MCF 10A (cell line): ENCODE results near the gene ERBB2. TPM values are rescaled to one million over a fixed set of nuclear protein-coding genes. Genes with fewer than 3 reads are reported as not detected.
A peak's percentile ranks its signal among the peaks of the same experiment; 100 is the strongest.

Source experiments
- BruUV-seq: library from RNA; stranded (reverse); fragments of 400-500 nt; replicated peaks from 2 replicates; lab custom pipeline; 2021; lab: Mats Ljungman, UMichigan
- CTCF ChIA-PET: fragments of 300-600 bp; sonication (Branson Sonifier 250); formaldehyde crosslinking; extraction: SDS; loops from one replicate; lab custom pipeline; 2021; ENCODE audit warnings: antibody characterized with exemption, inconsistent platforms; lab: Yijun Ruan, JAX
- POLR2A ChIA-PET: fragments of 300-600, 350-650 bp; sonication (Branson Sonifier 250); formaldehyde crosslinking; extraction: SDS; loops from one replicate; lab custom pipeline; 2020; ENCODE audit warnings: antibody characterized with exemption, inconsistent platforms; lab: Yijun Ruan, JAX
- DNase-seq: peaks from one replicate; pipeline ENCODE4 v3.0.0-alpha.2; 2018; ENCODE audit not compliant: unreplicated experiment
- H3K27ac Mint-ChIP-seq: one replicate; pipeline ENCODE4 v1.8.0; 2022; ENCODE audit warnings: mild to moderate bottlenecking, low read depth, mixed read lengths; ENCODE audit not compliant: unreplicated experiment
- H3K27me3 Mint-ChIP-seq: one replicate; pipeline ENCODE4 v1.8.0; 2022; ENCODE audit warnings: mixed read lengths; ENCODE audit not compliant: insufficient read depth, unreplicated experiment
- H3K36me3 Mint-ChIP-seq: one replicate; pipeline ENCODE4 v1.8.0; 2022; ENCODE audit warnings: mild to moderate bottlenecking, moderate library complexity, mixed read lengths; ENCODE audit not compliant: insufficient read depth, unreplicated experiment
- H3K4me1 Mint-ChIP-seq: one replicate; pipeline ENCODE4 v1.8.0; 2022; ENCODE audit warnings: mixed read lengths; ENCODE audit not compliant: insufficient read depth, unreplicated experiment
- H3K4me3 Mint-ChIP-seq: one replicate; pipeline ENCODE4 v1.8.0; 2022; ENCODE audit warnings: mild to moderate bottlenecking, moderate library complexity, mixed read lengths; ENCODE audit not compliant: unreplicated experiment
- H3K9me3 Mint-ChIP-seq: one replicate; pipeline ENCODE4 v1.8.0; 2022; ENCODE audit warnings: mixed read lengths; ENCODE audit not compliant: unreplicated experiment
- CTCF ChIP-seq: fragments of 200-600 bp; IDR thresholded peaks from one replicate; pipeline ENCODE4 v1.8.0; 2022; ENCODE audit warnings: antibody characterized with exemption, mild to moderate bottlenecking; ENCODE audit not compliant: unreplicated experiment
- intact Hi-C: fragments of 100-400 bp; cut with micrococcal nuclease; formaldehyde crosslinking; loops from 2 replicates; pipeline ENCODE4 v1.14.1; 2022
- total RNA-seq: library from RNA; stranded (reverse); gene quantifications from 2 replicates; pipeline ENCODE4 v1.2.3, GENCODE V29; 2022

ERBB2 gene
- total RNA-seq, 1 experiment from 2014 or later: 33.7 TPM

DNA sequence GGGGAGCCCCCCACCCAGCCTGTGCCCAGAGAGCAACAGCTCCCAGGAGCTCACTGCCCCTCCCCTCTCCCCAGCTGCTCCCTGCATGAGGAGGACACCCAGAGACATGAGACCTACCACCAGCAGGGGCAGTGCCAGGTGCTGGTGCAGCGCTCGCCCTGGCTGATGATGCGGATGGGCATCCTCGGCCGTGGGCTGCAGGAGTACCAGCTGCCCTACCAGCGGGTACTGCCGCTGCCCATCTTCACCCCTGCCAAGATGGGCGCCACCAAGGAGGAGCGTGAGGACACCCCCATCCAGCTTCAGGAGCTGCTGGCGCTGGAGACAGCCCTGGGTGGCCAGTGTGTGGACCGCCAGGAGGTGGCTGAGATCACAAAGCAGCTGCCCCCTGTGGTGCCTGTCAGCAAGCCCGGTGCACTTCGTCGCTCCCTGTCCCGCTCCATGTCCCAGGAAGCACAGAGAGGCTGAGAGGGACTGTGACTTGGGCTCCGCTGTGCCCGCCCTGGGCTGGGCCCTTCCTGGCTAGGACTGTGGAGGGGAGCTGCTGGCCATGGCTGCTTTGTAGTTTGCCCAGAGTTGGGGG is 34.1 kb upstream of the ERBB2 start:
- intact Hi-C loops: no loop called here
- TF ChIP-seq CTCF: no peak
- no peak overlapping the region for H3K4me3 Mint-ChIP-seq
- H3K9me3 Mint-ChIP-seq: no peaks in the 10 kb centered on the region
- ChIA-PET POLR2A (interaction anchor here (0.9 to 1.7 kb wide), 3 partner anchors 11 to 31 kb away, joined by 3 to 4 read pairs (median 3); no protein-coding TSS in a partner anchor), CTCF (interaction anchor here (0.9 kb wide), 2 partner anchors 42 to 87 kb away, joined by 4 to 5 read pairs; no protein-coding TSS in a partner anchor)
- peaks cover 16% of the 10 kb centered on the region for H3K4me1 Mint-ChIP-seq
- H3K27ac Mint-ChIP-seq: no peak overlapping the region
- H3K36me3 Mint-ChIP-seq: peaks cover 17% of the 10 kb centered on the region
- DNase-seq: peak; percentile 36
- no TSS peak for BruUV-seq
- H3K27me3 Mint-ChIP-seq: peaks cover 37% of the 10 kb centered on the region

DNA sequence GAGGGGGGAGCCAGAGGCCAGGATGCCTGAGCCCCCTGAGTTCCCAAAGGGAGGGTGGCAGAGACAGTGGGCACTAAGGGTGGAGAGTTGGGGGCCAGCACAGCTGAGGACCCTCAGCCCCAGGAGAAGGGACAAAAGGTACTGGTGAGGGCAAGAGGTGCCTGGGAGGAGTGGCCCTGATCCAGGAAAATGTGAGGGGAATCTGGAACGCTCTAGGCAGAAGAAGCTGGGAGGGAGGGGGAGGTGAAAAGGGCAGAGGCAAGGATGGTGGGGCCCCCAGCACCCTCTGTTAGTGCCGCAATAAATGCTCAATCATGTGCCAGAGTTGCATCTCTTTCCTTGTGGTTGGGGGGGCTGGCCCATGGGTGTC is 33.6 kb upstream of the ERBB2 start:
- no peaks in the 10 kb centered on the region for H3K9me3 Mint-ChIP-seq
- peaks cover 16% of the 10 kb centered on the region for H3K4me1 Mint-ChIP-seq
- no peak for DNase-seq
- intact Hi-C loops: no loop called here
- H3K27ac Mint-ChIP-seq: no peak overlapping the region
- peaks cover 41% of the 10 kb centered on the region for H3K27me3 Mint-ChIP-seq
- BruUV-seq: no TSS peak
- CTCF ChIA-PET: interaction anchor here (0.9 kb wide), 2 partner anchors 43 to 87 kb away, joined by 4 to 5 read pairs; no protein-coding TSS in a partner anchor
- H3K36me3 Mint-ChIP-seq: peaks cover 17% of the 10 kb centered on the region
- POLR2A ChIA-PET: interaction anchor here (0.7 to 1.7 kb wide), 3 partner anchors 17 to 73 kb away, joined by 3 to 4 read pairs (median 4); no protein-coding TSS in a partner anchor
- no peak for TF ChIP-seq CTCF
- no peak overlapping the region for H3K4me3 Mint-ChIP-seq

GRCh38 chr17:39666601-39667261 is 33.1 kb upstream of the ERBB2 start:
- Mint-ChIP-seq H3K4me1 (peaks cover 16% of the 10 kb centered on the region), H3K36me3 (peaks cover 13% of the 10 kb centered on the region), H3K27ac (no peak overlapping the region), H3K27me3 (peaks cover 41% of the 10 kb centered on the region), H3K9me3 (no peaks in the 10 kb centered on the region), H3K4me3 (no peak overlapping the region)
- BruUV-seq: no TSS peak
- no peak for TF ChIP-seq CTCF
- POLR2A ChIA-PET: interaction anchor here (0.7 to 1.7 kb wide), 3 partner anchors 17 to 73 kb away, joined by 3 to 4 read pairs (median 4); no protein-coding TSS in a partner anchor
- CTCF ChIA-PET: interaction anchor here (0.7 to 0.9 kb wide), 4 partner anchors 34 to 86 kb away, joined by 3 to 5 read pairs (median 4); no protein-coding TSS in a partner anchor
- intact Hi-C loops: no loop called here
- DNase-seq: no peak

GRCh38 chr17:39667262-39667944 is 32.5 kb upstream of the ERBB2 start:
- Mint-ChIP-seq H3K9me3 (no peaks in the 10 kb centered on the region), H3K4me3 (no peak overlapping the region), H3K27me3 (peaks cover 41% of the 10 kb centered on the region), H3K27ac (no peak overlapping the region), H3K36me3 (peaks cover 13% of the 10 kb centered on the region), H3K4me1 (peaks cover 16% of the 10 kb centered on the region)
- CTCF ChIA-PET: interaction anchor here (0.7 kb wide), 2 partner anchors 33 to 49 kb away, joined by 3 read pairs; no protein-coding TSS in a partner anchor
- TF ChIP-seq CTCF: no peak
- intact Hi-C loops: no loop called here
- POLR2A ChIA-PET: interaction anchor here (0.7 kb wide), 1 partner anchor 72 kb away, joined by 4 read pairs; no protein-coding TSS in a partner anchor
- DNase-seq: no peak
- BruUV-seq: no TSS peak
